HepG2 (cell line): Measurements from ENCODE around the gene EI24. TPM values are rescaled to one million over a fixed set of nuclear protein-coding genes. Genes with fewer than 3 reads are reported as not detected.

Experiments
- DNMT3B ChIP-seq: conservative IDR thresholded peaks from 2 replicates; pipeline ENCODE4 v1.6.1; 2016; ENCODE audit warnings: missing biosample characterization, control low read depth
- GATAD2A ChIP-seq: IDR thresholded peaks from 2 replicates; pipeline ENCODE4 v1.6.1; 2016
- GFI1 ChIP-seq: sonication (generic); formaldehyde crosslinking; IDR thresholded peaks from 2 replicates; pipeline ENCODE4 v1.5.0; 2020; ENCODE audit warnings: missing genetic modification reagents, mild to moderate bottlenecking, borderline replicate concordance
- IRX3 ChIP-seq: sonication (generic); formaldehyde crosslinking; IDR thresholded peaks from 2 replicates; pipeline ENCODE4 v1.8.1; 2023; ENCODE audit warnings: mild to moderate bottlenecking, low read depth, missing genetic modification reagents, borderline replicate concordance
- KAT8 ChIP-seq: IDR thresholded peaks from 2 replicates; pipeline ENCODE4 v1.6.1; 2016; ENCODE audit warnings: missing genetic modification reagents, missing compliant biosample characterization
- KLF13 ChIP-seq: sonication (generic); formaldehyde crosslinking; IDR thresholded peaks from 2 replicates; pipeline ENCODE4 v1.4.0; 2020; ENCODE audit warnings: mild to moderate bottlenecking, missing genetic modification reagents
- MIER2 ChIP-seq: IDR thresholded peaks from 2 replicates; pipeline ENCODE4 v1.6.1; 2016; ENCODE audit warnings: missing biosample characterization, missing genetic modification reagents
- MYC ChIP-seq: sonication (generic); formaldehyde crosslinking; IDR thresholded peaks from 2 replicates; pipeline ENCODE4 v1.9.0; 2021; ENCODE audit warnings: missing genetic modification reagents, borderline replicate concordance
- ONECUT2 ChIP-seq: sonication (generic); formaldehyde crosslinking; IDR thresholded peaks from 2 replicates; pipeline ENCODE4 v1.4.0; 2020; ENCODE audit warnings: missing genetic modification reagents
- PHF8 ChIP-seq: sonication (generic); formaldehyde crosslinking; IDR thresholded peaks from 2 replicates; pipeline ENCODE4 v1.5.0; 2020; ENCODE audit warnings: missing genetic modification reagents
- REL ChIP-seq: sonication (generic); formaldehyde crosslinking; conservative IDR thresholded peaks from 2 replicates; pipeline ENCODE4 v1.8.0; 2022; ENCODE audit warnings: mild to moderate bottlenecking, missing genetic modification reagents, moderate library complexity
- TSC22D2 ChIP-seq: sonication (generic); formaldehyde crosslinking; IDR thresholded peaks from 2 replicates; pipeline ENCODE4 v1.5.1; 2020; ENCODE audit warnings: missing genetic modification reagents, mild to moderate bottlenecking, borderline replicate concordance
- ZEB1 ChIP-seq: IDR thresholded peaks from 2 replicates; pipeline ENCODE4 v1.6.1; 2012; ENCODE audit warnings: mild to moderate bottlenecking, low read depth, inconsistent platforms; ENCODE audit not compliant: insufficient replicate concordance
- ZNF17 ChIP-seq: sonication (generic); formaldehyde crosslinking; IDR thresholded peaks from 2 replicates; pipeline ENCODE4 v1.5.0; 2020; ENCODE audit warnings: mild to moderate bottlenecking, missing genetic modification reagents
- ZNF296 ChIP-seq: sonication (generic); formaldehyde crosslinking; conservative IDR thresholded peaks from 2 replicates; pipeline ENCODE4 v1.5.0; 2020; ENCODE audit warnings: mild to moderate bottlenecking, missing genetic modification reagents
- ZNF34 ChIP-seq: sonication (generic); formaldehyde crosslinking; IDR thresholded peaks from 2 replicates; pipeline ENCODE4 v1.4.0; 2020; ENCODE audit warnings: mild to moderate bottlenecking, missing genetic modification reagents, borderline replicate concordance
- ZNF350 ChIP-seq: sonication (generic); formaldehyde crosslinking; IDR thresholded peaks from 2 replicates; pipeline ENCODE4 v1.4.0; 2020; ENCODE audit warnings: mild to moderate bottlenecking, low read depth, missing genetic modification reagents, borderline replicate concordance
- ZNF761 ChIP-seq: sonication (generic); formaldehyde crosslinking; conservative IDR thresholded peaks from 2 replicates; pipeline ENCODE4 v1.4.0; 2020; ENCODE audit warnings: mild to moderate bottlenecking, missing genetic modification reagents
- polyA plus RNA-seq, 8 experiments: library from polyadenylated mRNA; depleted of rRNA in 3 of 8; stranded (reverse) in 7 of 8; unstranded in 1 of 8; fragments of >200 nt; fragmentation: Illumina TruSeq in 4 of 8; extraction: Trizol in 4 of 8; gene quantifications; 2 replicates each; pipeline versions ENCODE4 v1.2.1 to v1.2.3, GENCODE V29; 2011 to 2016; ENCODE audit warnings: low read depth in 4 of 8, missing spikeins in 1 of 8, mixed read lengths in 1 of 8; ENCODE audit not compliant: insufficient read depth in 1 of 8
- total RNA-seq, 5 experiments: library from RNA; depleted of rRNA; stranded (reverse); fragments of >200 nt; fragmentation: Illumina TruSeq; extraction: Trizol; gene quantifications; 2 replicates each; pipeline ENCODE4 v1.2.3, GENCODE V29; 2016; ENCODE audit warnings: low read depth in 1 of 5
- TF ChIP-seq, protein P1 (sequence below): IDR thresholded peaks from 2 replicates; pipeline ENCODE4 v1.6.1; 2016; ENCODE audit warnings: low read depth, missing genetic modification reagents, missing compliant biosample characterization
- TF ChIP-seq, protein P2 (sequence below): sonication (generic); formaldehyde crosslinking; IDR thresholded peaks from 2 replicates; pipeline ENCODE4 v1.4.0; 2020; ENCODE audit warnings: mild to moderate bottlenecking, missing genetic modification reagents
- TF ChIP-seq, protein P3 (sequence below): IDR thresholded peaks from 2 replicates; pipeline ENCODE4 v1.6.1; 2012; ENCODE audit warnings: low read length, improper control_type of control experiment

Gene EI24
- total and polyA plus RNA-seq, 2 of the 13 experiments (the other 11 are each of a cell fraction or from before 2014, with no cell fraction given) = 84.7 to 126 TPM

DNA sequence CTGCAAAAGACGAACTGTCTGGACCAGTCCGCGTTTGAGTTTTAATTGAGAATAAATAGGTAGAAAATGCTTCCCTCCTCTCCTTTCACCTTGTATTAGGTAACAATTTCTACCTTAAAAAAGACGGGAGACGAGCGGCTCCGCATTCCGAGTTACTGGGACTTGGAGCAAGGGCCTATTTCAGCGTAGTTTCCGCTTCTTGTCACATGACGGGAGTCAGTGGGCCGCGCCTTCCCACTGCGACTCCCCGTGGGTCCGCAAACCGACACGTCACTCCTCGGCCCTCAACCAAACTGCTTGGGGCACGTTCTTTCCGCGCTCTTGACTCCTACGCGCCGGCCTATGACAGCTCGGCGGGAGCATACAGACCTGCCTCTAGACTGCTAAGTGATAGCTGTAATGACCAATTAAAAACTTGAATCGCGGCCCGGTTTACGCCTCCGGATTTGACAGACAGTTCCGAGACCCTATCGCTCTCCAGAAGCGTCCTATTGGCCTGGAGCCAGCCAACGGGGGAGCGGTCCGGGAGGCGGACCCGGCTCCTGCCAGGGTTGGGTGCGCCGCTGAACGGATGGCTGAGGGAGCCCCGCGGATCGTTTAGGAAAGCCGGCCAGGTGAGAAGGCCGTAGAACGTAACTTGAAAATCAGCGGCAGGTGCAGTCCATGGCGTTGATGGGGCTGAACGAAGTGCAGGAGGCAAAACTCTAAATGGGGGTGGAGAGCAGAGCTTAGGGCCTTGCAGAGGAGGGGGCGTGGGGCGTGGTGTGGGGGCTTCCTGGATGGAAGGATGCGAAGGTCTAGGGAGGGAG, 23.2 kb downstream of the EI24 start, which contains the start of gene STT3A (continued):
- TF ChIP-seq, protein P1, sequence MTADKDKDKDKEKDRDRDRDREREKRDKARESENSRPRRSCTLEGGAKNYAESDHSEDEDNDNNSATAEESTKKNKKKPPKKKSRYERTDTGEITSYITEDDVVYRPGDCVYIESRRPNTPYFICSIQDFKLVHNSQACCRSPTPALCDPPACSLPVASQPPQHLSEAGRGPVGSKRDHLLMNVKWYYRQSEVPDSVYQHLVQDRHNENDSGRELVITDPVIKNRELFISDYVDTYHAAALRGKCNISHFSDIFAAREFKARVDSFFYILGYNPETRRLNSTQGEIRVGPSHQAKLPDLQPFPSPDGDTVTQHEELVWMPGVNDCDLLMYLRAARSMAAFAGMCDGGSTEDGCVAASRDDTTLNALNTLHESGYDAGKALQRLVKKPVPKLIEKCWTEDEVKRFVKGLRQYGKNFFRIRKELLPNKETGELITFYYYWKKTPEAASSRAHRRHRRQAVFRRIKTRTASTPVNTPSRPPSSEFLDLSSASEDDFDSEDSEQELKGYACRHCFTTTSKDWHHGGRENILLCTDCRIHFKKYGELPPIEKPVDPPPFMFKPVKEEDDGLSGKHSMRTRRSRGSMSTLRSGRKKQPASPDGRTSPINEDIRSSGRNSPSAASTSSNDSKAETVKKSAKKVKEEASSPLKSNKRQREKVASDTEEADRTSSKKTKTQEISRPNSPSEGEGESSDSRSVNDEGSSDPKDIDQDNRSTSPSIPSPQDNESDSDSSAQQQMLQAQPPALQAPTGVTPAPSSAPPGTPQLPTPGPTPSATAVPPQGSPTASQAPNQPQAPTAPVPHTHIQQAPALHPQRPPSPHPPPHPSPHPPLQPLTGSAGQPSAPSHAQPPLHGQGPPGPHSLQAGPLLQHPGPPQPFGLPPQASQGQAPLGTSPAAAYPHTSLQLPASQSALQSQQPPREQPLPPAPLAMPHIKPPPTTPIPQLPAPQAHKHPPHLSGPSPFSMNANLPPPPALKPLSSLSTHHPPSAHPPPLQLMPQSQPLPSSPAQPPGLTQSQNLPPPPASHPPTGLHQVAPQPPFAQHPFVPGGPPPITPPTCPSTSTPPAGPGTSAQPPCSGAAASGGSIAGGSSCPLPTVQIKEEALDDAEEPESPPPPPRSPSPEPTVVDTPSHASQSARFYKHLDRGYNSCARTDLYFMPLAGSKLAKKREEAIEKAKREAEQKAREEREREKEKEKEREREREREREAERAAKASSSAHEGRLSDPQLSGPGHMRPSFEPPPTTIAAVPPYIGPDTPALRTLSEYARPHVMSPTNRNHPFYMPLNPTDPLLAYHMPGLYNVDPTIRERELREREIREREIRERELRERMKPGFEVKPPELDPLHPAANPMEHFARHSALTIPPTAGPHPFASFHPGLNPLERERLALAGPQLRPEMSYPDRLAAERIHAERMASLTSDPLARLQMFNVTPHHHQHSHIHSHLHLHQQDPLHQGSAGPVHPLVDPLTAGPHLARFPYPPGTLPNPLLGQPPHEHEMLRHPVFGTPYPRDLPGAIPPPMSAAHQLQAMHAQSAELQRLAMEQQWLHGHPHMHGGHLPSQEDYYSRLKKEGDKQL = no peak
- TF ChIP-seq MIER2 (CRISPR knock-in tag) (no peak), ZNF761 (no peak; the same call in 1 of the 2 replicates), GATAD2A (CRISPR knock-in tag) (peak; percentile 70; the same call in 1 of the 2 replicates), ZNF34 (no peak), KLF13 (CRISPR knock-in tag) (no peak), DNMT3B (peak; percentile 13; the same call in 1 of the 2 replicates), PHF8 (CRISPR knock-in tag) (peak; percentile 88), REL (CRISPR knock-in tag) (0 out of 2 replicates have a peak, but pooled peaks have one; percentile 33), GFI1 (CRISPR knock-in tag) (no peak), MYC (peak; percentile 64; the same call in 1 of the 2 replicates), ONECUT2 (CRISPR knock-in tag) (0 out of 2 replicates have a peak, but pooled peaks have one; percentile 37), ZEB1 (peak; percentile 29), TSC22D2 (CRISPR knock-in tag) (no peak), KAT8 (CRISPR knock-in tag) (peak; percentile 94), ZNF296 (CRISPR knock-in tag) (no peak), ZNF350 (CRISPR knock-in tag) (peak; percentile 57; the same call in 1 of the 2 replicates), IRX3 (CRISPR knock-in tag) (0 out of 2 replicates have a peak, but pooled peaks have one; percentile 34), ZNF17 (CRISPR knock-in tag) (no peak)
- TF ChIP-seq, protein P2, sequence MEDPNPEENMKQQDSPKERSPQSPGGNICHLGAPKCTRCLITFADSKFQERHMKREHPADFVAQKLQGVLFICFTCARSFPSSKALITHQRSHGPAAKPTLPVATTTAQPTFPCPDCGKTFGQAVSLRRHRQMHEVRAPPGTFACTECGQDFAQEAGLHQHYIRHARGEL (CRISPR knock-in tag) = peak; percentile 67; the same call in 1 of the 2 replicates
- TF ChIP-seq, protein P3, sequence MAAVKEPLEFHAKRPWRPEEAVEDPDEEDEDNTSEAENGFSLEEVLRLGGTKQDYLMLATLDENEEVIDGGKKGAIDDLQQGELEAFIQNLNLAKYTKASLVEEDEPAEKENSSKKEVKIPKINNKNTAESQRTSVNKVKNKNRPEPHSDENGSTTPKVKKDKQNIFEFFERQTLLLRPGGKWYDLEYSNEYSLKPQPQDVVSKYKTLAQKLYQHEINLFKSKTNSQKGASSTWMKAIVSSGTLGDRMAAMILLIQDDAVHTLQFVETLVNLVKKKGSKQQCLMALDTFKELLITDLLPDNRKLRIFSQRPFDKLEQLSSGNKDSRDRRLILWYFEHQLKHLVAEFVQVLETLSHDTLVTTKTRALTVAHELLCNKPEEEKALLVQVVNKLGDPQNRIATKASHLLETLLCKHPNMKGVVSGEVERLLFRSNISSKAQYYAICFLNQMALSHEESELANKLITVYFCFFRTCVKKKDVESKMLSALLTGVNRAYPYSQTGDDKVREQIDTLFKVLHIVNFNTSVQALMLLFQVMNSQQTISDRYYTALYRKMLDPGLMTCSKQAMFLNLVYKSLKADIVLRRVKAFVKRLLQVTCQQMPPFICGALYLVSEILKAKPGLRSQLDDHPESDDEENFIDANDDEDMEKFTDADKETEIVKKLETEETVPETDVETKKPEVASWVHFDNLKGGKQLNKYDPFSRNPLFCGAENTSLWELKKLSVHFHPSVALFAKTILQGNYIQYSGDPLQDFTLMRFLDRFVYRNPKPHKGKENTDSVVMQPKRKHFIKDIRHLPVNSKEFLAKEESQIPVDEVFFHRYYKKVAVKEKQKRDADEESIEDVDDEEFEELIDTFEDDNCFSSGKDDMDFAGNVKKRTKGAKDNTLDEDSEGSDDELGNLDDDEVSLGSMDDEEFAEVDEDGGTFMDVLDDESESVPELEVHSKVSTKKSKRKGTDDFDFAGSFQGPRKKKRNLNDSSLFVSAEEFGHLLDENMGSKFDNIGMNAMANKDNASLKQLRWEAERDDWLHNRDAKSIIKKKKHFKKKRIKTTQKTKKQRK = peak; percentile 89
